ENCODE data around the gene GPR35. TPM values are rescaled to one million over a fixed set of nuclear protein-coding genes. Genes with fewer than 3 reads are reported as not detected.

Gene GPR35
- total RNA-seq, 4 donors from 2014 or later: 0.51 to 7.9 (median 1.7) TPM; not detected in 1

DNA sequence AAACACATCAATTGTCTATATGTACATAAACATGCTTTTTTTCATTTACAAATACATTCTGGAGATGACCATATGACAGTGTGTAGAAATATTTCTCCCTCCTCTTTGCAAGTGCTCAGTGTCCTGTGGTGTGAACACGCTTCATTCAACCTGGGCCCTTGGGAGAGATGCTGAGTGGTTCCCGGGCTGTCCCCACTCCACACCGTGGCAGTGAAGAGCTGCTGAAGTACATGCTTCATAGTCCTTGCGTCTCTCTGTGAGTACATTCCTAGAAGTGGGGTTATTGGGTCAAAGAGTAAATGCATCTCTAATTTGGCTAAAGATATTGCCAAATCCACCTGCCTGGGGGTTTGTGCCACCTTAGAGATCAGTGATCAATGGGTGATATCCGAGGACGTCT, 6.5 kb upstream of the GPR35 start:
- no peaks in the 10 kb centered on the region for H3K9me3 ChIP-seq
- no peaks in the 10 kb centered on the region for H3K27me3 ChIP-seq
- no peaks in the 10 kb centered on the region for H3K4me1 ChIP-seq
- intact Hi-C loops (cut with DNase I; ENCODE audit: low total_unique reads): no loop called here
- no peak overlapping the region for H3K4me3 ChIP-seq
- H3K36me3 ChIP-seq: no peaks in the 10 kb centered on the region
- H3K27ac ChIP-seq: no peak overlapping the region
- no peak for TF ChIP-seq POLR2A (IDR thresholded peaks at IDR 0.05)
- TF ChIP-seq, protein P1, sequence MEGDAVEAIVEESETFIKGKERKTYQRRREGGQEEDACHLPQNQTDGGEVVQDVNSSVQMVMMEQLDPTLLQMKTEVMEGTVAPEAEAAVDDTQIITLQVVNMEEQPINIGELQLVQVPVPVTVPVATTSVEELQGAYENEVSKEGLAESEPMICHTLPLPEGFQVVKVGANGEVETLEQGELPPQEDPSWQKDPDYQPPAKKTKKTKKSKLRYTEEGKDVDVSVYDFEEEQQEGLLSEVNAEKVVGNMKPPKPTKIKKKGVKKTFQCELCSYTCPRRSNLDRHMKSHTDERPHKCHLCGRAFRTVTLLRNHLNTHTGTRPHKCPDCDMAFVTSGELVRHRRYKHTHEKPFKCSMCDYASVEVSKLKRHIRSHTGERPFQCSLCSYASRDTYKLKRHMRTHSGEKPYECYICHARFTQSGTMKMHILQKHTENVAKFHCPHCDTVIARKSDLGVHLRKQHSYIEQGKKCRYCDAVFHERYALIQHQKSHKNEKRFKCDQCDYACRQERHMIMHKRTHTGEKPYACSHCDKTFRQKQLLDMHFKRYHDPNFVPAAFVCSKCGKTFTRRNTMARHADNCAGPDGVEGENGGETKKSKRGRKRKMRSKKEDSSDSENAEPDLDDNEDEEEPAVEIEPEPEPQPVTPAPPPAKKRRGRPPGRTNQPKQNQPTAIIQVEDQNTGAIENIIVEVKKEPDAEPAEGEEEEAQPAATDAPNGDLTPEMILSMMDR (IDR thresholded peaks at IDR 0.05): no peak
- no peak for DNase-seq

DNA sequence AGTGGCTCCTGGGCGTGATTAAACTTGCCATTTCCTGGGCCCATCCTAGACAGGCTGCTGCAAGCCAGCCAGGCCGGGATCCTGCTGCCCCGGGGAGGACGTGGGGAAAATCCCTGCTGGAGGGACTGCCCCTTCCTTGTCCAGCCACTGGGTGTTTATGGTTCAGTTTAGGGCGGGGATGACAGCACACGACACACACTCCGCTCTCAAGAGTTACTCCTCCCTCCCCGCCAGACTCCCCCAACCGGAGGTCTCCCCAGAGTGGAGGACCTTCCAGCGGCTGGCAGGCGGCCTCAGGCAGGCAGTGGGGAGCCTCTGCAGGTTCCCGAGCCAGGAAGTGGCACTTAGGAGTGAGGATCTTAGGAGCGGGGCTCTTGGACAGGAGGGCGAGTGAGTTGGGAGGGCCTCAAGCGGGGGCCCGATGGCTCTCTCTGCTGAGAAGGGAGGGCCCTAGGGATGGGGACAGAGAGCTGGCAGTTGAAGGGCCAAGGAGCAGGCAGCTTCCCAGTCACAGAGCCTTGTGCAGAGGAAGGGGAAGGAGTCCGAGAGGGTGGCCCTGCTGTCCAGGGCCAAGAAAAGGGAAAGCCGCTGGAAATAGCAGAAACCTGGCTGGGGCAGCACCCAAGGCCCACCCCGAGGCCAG, 5.7 kb upstream of the GPR35 start:
- Histone ChIP-seq H3K27ac (no peak overlapping the region), H3K36me3 (no peaks in the 10 kb centered on the region), H3K4me1 (no peaks in the 10 kb centered on the region), H3K27me3 (no peaks in the 10 kb centered on the region), H3K9me3 (no peaks in the 10 kb centered on the region), H3K4me3 (no peak overlapping the region)
- TF ChIP-seq, protein P1 (IDR thresholded peaks at IDR 0.05): no peak
- no peak for TF ChIP-seq POLR2A (IDR thresholded peaks at IDR 0.05)
- intact Hi-C loops (cut with DNase I; ENCODE audit: low total_unique reads): no loop called here
- peak in 1 of 2 donors; percentile 8 for DNase-seq

DNA sequence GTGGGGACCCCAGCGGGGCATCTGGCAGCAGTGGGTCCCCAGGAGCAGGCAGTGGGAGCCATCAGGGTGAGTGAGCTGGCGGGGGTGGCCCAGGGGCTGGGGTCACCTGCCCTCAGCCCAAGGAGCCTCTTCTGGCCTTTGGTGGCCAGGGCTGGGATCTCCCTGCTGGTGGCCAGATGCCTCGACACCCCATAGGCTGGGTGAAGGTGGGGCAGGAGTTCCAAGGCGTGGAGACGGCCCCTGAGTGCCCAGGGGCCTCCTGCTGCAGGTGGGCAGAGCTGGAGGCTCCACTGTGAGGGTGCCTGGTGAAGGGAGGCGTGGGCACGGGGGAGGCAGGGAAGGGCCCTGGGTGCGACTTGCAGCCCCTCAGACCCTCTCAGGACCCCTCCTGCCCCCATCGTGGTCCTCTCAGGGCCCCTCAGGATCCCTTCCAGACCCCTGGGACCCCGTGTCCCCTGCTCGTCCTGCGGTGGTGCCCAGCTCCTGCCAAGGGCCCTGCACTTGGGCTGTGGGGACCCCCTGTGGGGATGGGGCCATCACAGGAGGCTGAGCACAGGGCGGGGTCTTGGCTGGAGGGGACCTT, 5.0 kb upstream of the GPR35 start:
- H3K4me1 ChIP-seq: no peaks in the 10 kb centered on the region
- H3K27ac ChIP-seq: no peak overlapping the region
- no peak for DNase-seq
- no peaks in the 10 kb centered on the region for H3K27me3 ChIP-seq
- no peaks in the 10 kb centered on the region for H3K9me3 ChIP-seq
- no peak for TF ChIP-seq POLR2A (IDR thresholded peaks at IDR 0.05)
- TF ChIP-seq, protein P1 (IDR thresholded peaks at IDR 0.05): no peak
- no peak overlapping the region for H3K4me3 ChIP-seq
- intact Hi-C loops (cut with DNase I; ENCODE audit: low total_unique reads): no loop called here
- no peaks in the 10 kb centered on the region for H3K36me3 ChIP-seq

DNA sequence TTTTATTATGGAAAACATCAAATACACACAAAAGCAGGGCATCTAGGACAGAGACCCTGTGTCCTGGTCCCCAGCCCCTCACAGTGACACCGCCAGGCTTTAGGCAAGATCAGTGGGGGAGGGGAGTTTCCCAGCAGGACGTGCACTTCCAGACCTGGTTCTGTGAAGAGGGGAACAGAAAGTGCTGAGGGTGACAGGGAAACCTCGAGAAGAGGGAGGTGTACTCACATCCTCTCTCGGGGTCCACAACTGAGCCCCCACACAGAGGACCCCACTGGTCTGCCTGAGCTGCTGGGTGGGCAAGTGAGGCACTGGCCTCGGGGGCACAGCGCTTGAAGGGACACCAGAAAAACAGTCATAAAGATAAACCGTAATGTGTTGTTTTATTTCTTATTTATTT, 4.4 kb upstream of the GPR35 start:
- no peak for DNase-seq
- TF ChIP-seq, protein P1 (IDR thresholded peaks at IDR 0.05): no peak
- intact Hi-C loops (cut with DNase I; ENCODE audit: low total_unique reads): no loop called here
- Histone ChIP-seq H3K27ac (no peak overlapping the region), H3K36me3 (no peaks in the 10 kb centered on the region), H3K4me3 (no peak overlapping the region), H3K4me1 (no peaks in the 10 kb centered on the region), H3K9me3 (no peaks in the 10 kb centered on the region), H3K27me3 (no peaks in the 10 kb centered on the region)

DNA sequence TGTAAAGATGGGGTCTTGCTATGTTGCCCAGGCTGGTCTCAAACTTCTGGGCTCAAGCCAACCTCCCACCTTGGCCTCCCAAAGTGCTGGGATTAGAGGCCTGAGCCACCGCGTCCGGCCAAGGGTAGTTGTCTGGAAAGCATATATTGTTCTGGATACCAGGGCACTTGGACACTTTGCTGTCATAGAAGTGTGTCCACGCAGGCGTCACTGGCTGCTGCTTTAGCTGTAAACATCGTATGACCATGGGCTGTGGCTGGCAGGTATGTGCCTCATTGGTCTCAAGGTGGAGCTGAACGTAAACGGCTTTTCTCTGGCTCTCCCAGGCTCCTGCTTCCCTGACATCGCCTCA, 3.2 kb upstream of the GPR35 start:
- Histone ChIP-seq H3K9me3 (no peaks in the 10 kb centered on the region), H3K27ac (no peak overlapping the region), H3K4me3 (no peak overlapping the region), H3K36me3 (no peaks in the 10 kb centered on the region), H3K4me1 (no peaks in the 10 kb centered on the region), H3K27me3 (no peaks in the 10 kb centered on the region)
- intact Hi-C loops (cut with DNase I; ENCODE audit: low total_unique reads): no loop called here
- no peak for DNase-seq
- TF ChIP-seq, protein P1 (IDR thresholded peaks at IDR 0.05): no peak
- no peak for TF ChIP-seq POLR2A (IDR thresholded peaks at IDR 0.05)
